Measurements from ENCODE around the gene ERFL.
A peak's percentile ranks its signal among the peaks of the same experiment; 100 is the strongest.

ERFL gene

GRCh38 chr19:41928221-41928683 lies at the start of gene ERFL:
Gene ERFL (minus strand): TSS chr19:41928449. CDS start chr19:41912919, 15,530 bp downstream.
- DNase-seq = no peak

- DNase-seq = no peak
Observed at GRCh38 chr19:41977916-41978315, 49.7 kb upstream of the ERFL start.

GRCh38 chr19:41974652-41975051 lies 46.4 kb upstream of the ERFL start:
- DNase-seq = no peak

GRCh38 chr19:41971363-41971762 lies 43.1 kb upstream of the ERFL start:
- no peak for DNase-seq

GRCh38 chr19:41969772-41970458 lies 41.7 kb upstream of the ERFL start:
- DNase-seq = no peak

- DNase-seq = no peak
Observed at GRCh38 chr19:41968751-41969595, 40.7 kb upstream of the ERFL start.

- DNase-seq = no peak
Observed at GRCh38 chr19:41967054-41967783, 39.0 kb upstream of the ERFL start.

GRCh38 chr19:41965106-41965505 lies 36.9 kb upstream of the ERFL start:
- DNase-seq = no peak

GRCh38 chr19:41960973-41961372 lies 32.7 kb upstream of the ERFL start:
- no peak for DNase-seq

- peak; percentile 98 for DNase-seq
Observed at GRCh38 chr19:41959056-41960053, 31.1 kb upstream of the ERFL start, which contains the start of gene RABAC1. Gene RABAC1 (minus strand): TSS chr19:41959321. CDS start chr19:41959292, 29 bp downstream.

GRCh38 chr19:41958367-41959055 lies 30.3 kb upstream of the ERFL start:
- peak; percentile 95 for DNase-seq

GRCh38 chr19:41957838-41958366 lies 29.7 kb upstream of the ERFL start:
- DNase-seq = peak; percentile 94

- DNase-seq = no peak
Observed at GRCh38 chr19:41957161-41957837, 29.1 kb upstream of the ERFL start.

- no peak for DNase-seq
Observed at GRCh38 chr19:41956621-41957020, 28.4 kb upstream of the ERFL start.

- DNase-seq = no peak
Observed at GRCh38 chr19:41955521-41955920, 27.3 kb upstream of the ERFL start.

GRCh38 chr19:41951686-41952172 lies 23.5 kb upstream of the ERFL start:
- DNase-seq = peak; percentile 89

GRCh38 chr19:41947091-41947490 lies 18.8 kb upstream of the ERFL start:
- DNase-seq = no peak

GRCh38 chr19:41945135-41945766 lies 17.0 kb upstream of the ERFL start:
- DNase-seq = no peak

- no peak for DNase-seq
Observed at GRCh38 chr19:41944336-41944735, 16.1 kb upstream of the ERFL start.

Data from islet precursor cell (in vitro differentiated cells).